H9 (cell line): ENCODE data around the gene CHKB. TPM values are rescaled to one million over a fixed set of nuclear protein-coding genes. Genes with fewer than 3 reads are reported as not detected.
"Not testable (repeated sequence)": the region's sequence is repeated elsewhere in the genome, so short reads cannot be mapped to it uniquely, and the experiment has no call there.

Source experiments
- DNase-seq: peaks from one replicate; pipeline ENCODE4 v3.0.0-alpha.2; 2017
- H2AFZ ChIP-seq: one replicate; pipeline ENCODE4 v1.6.1; 2013; ENCODE audit warnings: mild to moderate bottlenecking, low read length, control low read depth, moderate library complexity
- H2AK5ac ChIP-seq: 2 replicates; pipeline ENCODE4 v1.6.1; 2013; ENCODE audit warnings: low read length, control low read depth, mixed read lengths; ENCODE audit not compliant: insufficient read length
- H2BK120ac ChIP-seq: one replicate; pipeline ENCODE4 v1.6.1; 2013; ENCODE audit warnings: low read depth, mild to moderate bottlenecking, low read length, control low read depth, inconsistent platforms; ENCODE audit not compliant: poor library complexity, severe bottlenecking
- H2BK12ac ChIP-seq: 2 replicates; pipeline ENCODE4 v1.6.1; 2013; ENCODE audit warnings: low read length, control low read depth, mixed read lengths, low read depth; ENCODE audit not compliant: insufficient read length
- H2BK15ac ChIP-seq: 2 replicates; pipeline ENCODE4 v1.6.1; 2013; ENCODE audit warnings: low read depth, low read length, control low read depth
- H2BK20ac ChIP-seq: one replicate; pipeline ENCODE4 v1.6.1; 2013; ENCODE audit warnings: low read depth, mild to moderate bottlenecking, low read length, control low read depth, inconsistent platforms; ENCODE audit not compliant: poor library complexity, severe bottlenecking
- H2BK5ac ChIP-seq: 2 replicates; pipeline ENCODE4 v1.6.1; 2013; ENCODE audit warnings: low read length, control low read depth, mixed read lengths; ENCODE audit not compliant: insufficient read length
- H3K14ac ChIP-seq: 2 replicates; pipeline ENCODE4 v1.6.1; 2013; ENCODE audit warnings: low read length, control low read depth; ENCODE audit not compliant: insufficient read depth
- H3K18ac ChIP-seq: 2 replicates; pipeline ENCODE4 v1.6.1; 2013; ENCODE audit warnings: low read depth, mild to moderate bottlenecking, mixed read lengths, low read length, control low read depth; ENCODE audit not compliant: insufficient read length
- H3K23ac ChIP-seq: 2 replicates; pipeline ENCODE4 v1.6.1; 2013; ENCODE audit warnings: low read length, control low read depth, mixed read lengths, low read depth; ENCODE audit not compliant: insufficient read length
- H3K23me2 ChIP-seq: 2 replicates; pipeline ENCODE4 v1.6.1; 2013; ENCODE audit warnings: low read depth, mild to moderate bottlenecking, mixed read lengths, low read length, control low read depth; ENCODE audit not compliant: insufficient read length, poor library complexity, severe bottlenecking
- H3K27ac ChIP-seq: 2 replicates; pipeline ENCODE4 v1.5.1; 2013; ENCODE audit warnings: low read length, control low read depth, mixed read lengths, low read depth; ENCODE audit not compliant: insufficient read length
- H3K27me3 ChIP-seq: 2 replicates; pipeline ENCODE4 v1.6.1; 2013; ENCODE audit warnings: low read length, control low read depth, inconsistent platforms; ENCODE audit not compliant: insufficient read depth
- H3K4ac ChIP-seq: 2 replicates; pipeline ENCODE4 v1.6.1; 2013; ENCODE audit warnings: low read depth, mild to moderate bottlenecking, control low read depth, inconsistent platforms, low read length, moderate library complexity
- H3K4me1 ChIP-seq: 2 replicates; pipeline ENCODE4 v1.6.1; 2013; ENCODE audit warnings: low read length, control low read depth, inconsistent platforms; ENCODE audit not compliant: insufficient read depth
- H3K4me2 ChIP-seq: 2 replicates; pipeline ENCODE4 v1.6.1; 2013; ENCODE audit warnings: low read length, control low read depth, mixed read lengths; ENCODE audit not compliant: insufficient read length, insufficient read depth
- H3K56ac ChIP-seq: 2 replicates; pipeline ENCODE4 v1.6.1; 2013; ENCODE audit warnings: low read depth, mild to moderate bottlenecking, mixed read lengths, low read length, control low read depth; ENCODE audit not compliant: insufficient read length
- H3K79me1 ChIP-seq: 2 replicates; pipeline ENCODE4 v1.6.1; 2013; ENCODE audit warnings: low read depth, mild to moderate bottlenecking, moderate library complexity, low read length, control low read depth, inconsistent platforms; ENCODE audit not compliant: insufficient read depth, poor library complexity, severe bottlenecking
- H3K79me2 ChIP-seq: 2 replicates; pipeline ENCODE4 v1.6.1; 2013; ENCODE audit warnings: low read length, control low read depth, inconsistent platforms; ENCODE audit not compliant: insufficient read depth
- H3K9ac ChIP-seq: 2 replicates; pipeline ENCODE4 v1.6.1; 2013; ENCODE audit warnings: low read length, control low read depth, mixed read lengths; ENCODE audit not compliant: insufficient read length; ENCODE audit errors: extremely low read depth
- H3K9me3 ChIP-seq: one replicate; pipeline ENCODE4 v1.6.1; 2013; ENCODE audit warnings: low read depth, low read length, inconsistent platforms; ENCODE audit not compliant: control insufficient read depth
- H3T11ph ChIP-seq: one replicate; pipeline ENCODE4 v1.6.1; 2013; ENCODE audit warnings: mild to moderate bottlenecking, low read length, control low read depth, inconsistent platforms
- H4K20me1 ChIP-seq: one replicate; pipeline ENCODE4 v1.6.1; 2013; ENCODE audit not compliant: control insufficient read depth, insufficient read length, insufficient read depth
- H4K5ac ChIP-seq: 2 replicates; pipeline ENCODE4 v1.6.1; 2013; ENCODE audit warnings: low read depth, mild to moderate bottlenecking, mixed read lengths, low read length, control low read depth; ENCODE audit not compliant: insufficient read length
- H4K8ac ChIP-seq: replicated peaks from 2 replicates; pipeline ENCODE4 v1.6.1; 2013; ENCODE audit warnings: low read length, control low read depth, mixed read lengths, low read depth; ENCODE audit not compliant: insufficient read length
- H4K91ac ChIP-seq: 2 replicates; pipeline ENCODE4 v1.6.1; 2013; ENCODE audit warnings: low read depth, mild to moderate bottlenecking, moderate library complexity, mixed read lengths, low read length, control low read depth; ENCODE audit not compliant: insufficient read length
- H3K27ac Mint-ChIP-seq, 3 experiments: 2 replicates in 2 of 3; 3 replicates in 1 of 3; pipeline ENCODE4 v1.8.0; 2020 to 2021; ENCODE audit warnings: mixed read lengths in 3 of 3, mild to moderate bottlenecking in 1 of 3, moderate library complexity in 1 of 3
- H3K27me3 Mint-ChIP-seq: 2 replicates; pipeline ENCODE4 v1.8.0; 2021; ENCODE audit warnings: low read depth, mild to moderate bottlenecking, moderate library complexity, mixed read lengths
- H3K36me3 Mint-ChIP-seq, 3 experiments: 2 replicates in 2 of 3; 3 replicates in 1 of 3; pipeline ENCODE4 v1.8.0; 2020 to 2021; ENCODE audit warnings: low read depth in 3 of 3, mixed read lengths in 3 of 3; ENCODE audit not compliant: insufficient read depth in 1 of 3
- H3K4me1 Mint-ChIP-seq, 2 experiments: 2 replicates each; pipeline ENCODE4 v1.8.0; 2020; ENCODE audit warnings: mixed read lengths in 2 of 2
- H3K4me3 Mint-ChIP-seq, 2 experiments: 2 replicates in 1 of 2; 3 replicates in 1 of 2; pipeline ENCODE4 v1.8.0; 2020 to 2021; ENCODE audit warnings: mild to moderate bottlenecking in 2 of 2, mixed read lengths in 2 of 2, moderate library complexity in 1 of 2
- H3K9me3 Mint-ChIP-seq, 2 experiments: 2 replicates in 1 of 2; 3 replicates in 1 of 2; pipeline ENCODE4 v1.8.0; 2020; ENCODE audit warnings: mild to moderate bottlenecking in 2 of 2, mixed read lengths in 2 of 2, moderate library complexity in 1 of 2
- WGBS: extraction: QIAGEN DNeasy Blood & Tissue Kit; methylation state at CpG from one replicate; pipeline ENCODE4 v1.1.7; 2013; ENCODE audit warnings: missing lambda C conversion rate, low lambda C conversion rate, mixed read lengths; ENCODE audit not compliant: insufficient read length; ENCODE audit errors: extremely low coverage; 5-methylcytosine and 5-hydroxymethylcytosine counted together
- total RNA-seq: library from RNA; stranded (reverse); gene quantifications from 2 replicates; pipeline ENCODE4 v1.2.1, GENCODE V29; 2021
- TF ChIP-seq, protein P1 (sequence below): fragments of 200-600 bp; sonication (generic); conservative IDR thresholded peaks from 3 replicates; pipeline ENCODE4 v1.8.0; 2021; ENCODE audit warnings: antibody characterized with exemption, mild to moderate bottlenecking

The CHKB gene
- total RNA-seq, 1 experiment from 2014 or later: 64.9 TPM

DNA sequence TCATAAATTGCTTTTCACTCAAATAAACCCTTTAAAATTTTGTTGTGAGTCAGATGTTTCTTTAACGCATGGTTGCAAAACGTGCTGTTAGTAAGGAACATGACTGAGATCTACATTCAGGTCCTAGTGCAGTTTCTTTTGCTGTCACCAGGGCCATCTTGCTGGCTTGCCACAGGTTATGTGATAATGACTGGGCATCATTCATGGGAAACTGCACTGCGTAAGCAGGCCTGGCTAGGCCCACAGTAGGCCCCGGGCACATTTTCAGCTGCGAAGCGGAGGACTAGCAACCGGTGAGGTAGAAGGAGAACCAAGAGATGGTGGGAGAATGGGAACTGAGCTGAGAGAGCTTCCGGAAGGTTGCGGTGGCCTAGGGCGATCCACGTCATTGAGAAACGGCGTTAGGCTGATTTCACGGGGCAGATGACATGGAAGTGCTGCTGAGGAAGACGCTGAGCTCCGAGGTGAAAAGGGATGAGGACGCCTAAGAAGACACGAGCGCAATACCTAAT, 40.2 kb downstream of the CHKB start:
- H3K23me2 ChIP-seq: peaks cover 2% of the 10 kb centered on the region
- H2BK15ac ChIP-seq: no peak overlapping the region
- H4K8ac ChIP-seq: no peak overlapping the region
- H3K36me3 Mint-ChIP-seq: no peaks in the 10 kb centered on the region
- no peaks in the 10 kb centered on the region for H4K20me1 ChIP-seq
- H3T11ph ChIP-seq: no peak overlapping the region
- WGBS: no CpG with 5 or more reads among the region's 19 CpGs
- no peak for DNase-seq
- H3K4me3 Mint-ChIP-seq: no peak overlapping the region
- H3K4me2 ChIP-seq: no peak overlapping the region
- no peaks in the 10 kb centered on the region; a peak in 1 of 5 replicates for H3K9me3 Mint-ChIP-seq
- no peak overlapping the region for H3K27ac ChIP-seq
- H3K9me3 ChIP-seq: no peaks in the 10 kb centered on the region
- H2BK12ac ChIP-seq: no peak overlapping the region
- H3K4me1 ChIP-seq: no peaks in the 10 kb centered on the region
- H4K5ac ChIP-seq: no peak overlapping the region
- no peak overlapping the region for H2BK120ac ChIP-seq
- H3K9ac ChIP-seq: no peak overlapping the region
- H3K79me1 ChIP-seq: no peaks in the 10 kb centered on the region
- peaks cover 62% of the 10 kb centered on the region for H3K27me3 Mint-ChIP-seq
- H2BK5ac ChIP-seq: no peak overlapping the region
- H3K4me1 Mint-ChIP-seq: no peaks in the 10 kb centered on the region
- H2AFZ ChIP-seq: no peak overlapping the region
- no peak overlapping the region for H3K14ac ChIP-seq
- H3K27me3 ChIP-seq: no peaks in the 10 kb centered on the region; the same call in 1 of the 2 replicates
- no peak overlapping the region for H2BK20ac ChIP-seq
- H3K27ac Mint-ChIP-seq: no peak overlapping the region; a peak in 1 of 7 replicates
- no peak overlapping the region for H4K91ac ChIP-seq
- no peak overlapping the region for H2AK5ac ChIP-seq
- TF ChIP-seq, protein P1, sequence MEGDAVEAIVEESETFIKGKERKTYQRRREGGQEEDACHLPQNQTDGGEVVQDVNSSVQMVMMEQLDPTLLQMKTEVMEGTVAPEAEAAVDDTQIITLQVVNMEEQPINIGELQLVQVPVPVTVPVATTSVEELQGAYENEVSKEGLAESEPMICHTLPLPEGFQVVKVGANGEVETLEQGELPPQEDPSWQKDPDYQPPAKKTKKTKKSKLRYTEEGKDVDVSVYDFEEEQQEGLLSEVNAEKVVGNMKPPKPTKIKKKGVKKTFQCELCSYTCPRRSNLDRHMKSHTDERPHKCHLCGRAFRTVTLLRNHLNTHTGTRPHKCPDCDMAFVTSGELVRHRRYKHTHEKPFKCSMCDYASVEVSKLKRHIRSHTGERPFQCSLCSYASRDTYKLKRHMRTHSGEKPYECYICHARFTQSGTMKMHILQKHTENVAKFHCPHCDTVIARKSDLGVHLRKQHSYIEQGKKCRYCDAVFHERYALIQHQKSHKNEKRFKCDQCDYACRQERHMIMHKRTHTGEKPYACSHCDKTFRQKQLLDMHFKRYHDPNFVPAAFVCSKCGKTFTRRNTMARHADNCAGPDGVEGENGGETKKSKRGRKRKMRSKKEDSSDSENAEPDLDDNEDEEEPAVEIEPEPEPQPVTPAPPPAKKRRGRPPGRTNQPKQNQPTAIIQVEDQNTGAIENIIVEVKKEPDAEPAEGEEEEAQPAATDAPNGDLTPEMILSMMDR: no peak
- H3K23ac ChIP-seq: no peak overlapping the region
- H3K4ac ChIP-seq: no peak overlapping the region
- no peak overlapping the region for H3K56ac ChIP-seq
- H3K79me2 ChIP-seq: no peaks in the 10 kb centered on the region
- no peak overlapping the region for H3K18ac ChIP-seq

DNA sequence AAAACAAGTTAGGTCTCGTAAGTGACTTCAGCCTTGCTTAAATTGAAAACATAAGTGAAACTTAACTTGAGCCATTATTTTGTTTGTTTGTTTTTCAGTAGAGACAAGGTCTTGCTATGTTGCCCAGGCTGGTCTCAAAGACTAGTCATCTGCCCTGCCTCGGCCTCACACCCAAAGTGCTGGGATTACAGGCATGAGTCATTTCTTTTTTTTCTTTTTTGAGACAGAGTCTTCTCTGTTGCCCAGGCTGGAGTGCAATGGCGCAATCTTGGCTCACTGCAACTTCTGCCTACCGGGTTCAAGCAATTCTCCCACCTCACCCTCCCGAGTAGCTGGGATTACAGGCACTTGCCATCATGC, 41.0 kb downstream of the CHKB start:
- not testable (repeated sequence) for H2BK5ac ChIP-seq, H3K23me2 ChIP-seq, DNase-seq, H3K9ac ChIP-seq, H3K27ac Mint-ChIP-seq, H3K4me1 Mint-ChIP-seq, H4K5ac ChIP-seq, H2BK120ac ChIP-seq, H4K8ac ChIP-seq, H2AFZ ChIP-seq, H3K14ac ChIP-seq, H3K79me1 ChIP-seq, H3K9me3 ChIP-seq, H3K4me3 Mint-ChIP-seq, H2BK12ac ChIP-seq, H2BK20ac ChIP-seq, H3K4me2 ChIP-seq, H4K20me1 ChIP-seq, H2AK5ac ChIP-seq, H4K91ac ChIP-seq, H3K9me3 Mint-ChIP-seq, H3K18ac ChIP-seq, H3K56ac ChIP-seq, H3K27me3 ChIP-seq, H3K4me1 ChIP-seq, H3K79me2 ChIP-seq, H3K36me3 Mint-ChIP-seq, H3K27ac ChIP-seq, H3K4ac ChIP-seq, H3T11ph ChIP-seq, H2BK15ac ChIP-seq, H3K23ac ChIP-seq
- WGBS: no CpG with 5 or more reads among the region's 5 CpGs
- peaks cover 69% of the 10 kb centered on the region for H3K27me3 Mint-ChIP-seq
